Motor neuron (in vitro differentiated cells): ENCODE measurements around the gene FOXRED1. TPM values are rescaled to one million over a fixed set of nuclear protein-coding genes. Genes with fewer than 3 reads are reported as not detected.
A peak's percentile ranks its signal among the peaks of the same experiment; 100 is the strongest.

ENCODE experiments used
- ATAC-seq, 8 experiments: fragments of 200-7000 bp; cut with Tn5 transposase; replicated peaks in 6 of 8; 2 replicates each; pipeline ENCODE4 v1.8.0; 2021; ENCODE audit warnings: mild to moderate bottlenecking in 8 of 8, moderate library complexity in 8 of 8
- H3K27ac ChIP-seq, 2 donors: fragments of 250-450 bp; sonication (Bioruptor Pico); 2 replicates each; pipeline ENCODE4 v1.9.0; 2021; ENCODE audit warnings: antibody characterized with exemption in 2 of 2, mild to moderate bottlenecking in 2 of 2, moderate library complexity in 1 of 2
- H3K4me1 ChIP-seq, 2 donors: fragments of 250-450 bp; sonication (Bioruptor Pico); replicated peaks in 1 of 2; 2 replicates each; pipeline ENCODE4 v1.6.1; 2021; ENCODE audit warnings: antibody characterized with exemption in 2 of 2, mild to moderate bottlenecking in 2 of 2, moderate library complexity in 1 of 2
- H3K4me3 ChIP-seq, 5 donors: fragments of 250-450 bp; sonication (Bioruptor Pico); 2 replicates each; pipeline ENCODE4 v1.9.0; 2021; ENCODE audit warnings: antibody characterized with exemption in 5 of 5, mild to moderate bottlenecking in 5 of 5, moderate library complexity in 4 of 5
- WGBS, 10 experiments: fragments of 450-650 bp; shearing (Covaris generic); methylation state at CpG; one replicate each; pipeline ENCODE4 v1.0.0; 2022; 5-methylcytosine and 5-hydroxymethylcytosine counted together
- in situ Hi-C, 9 experiments: fragments of 400-800 bp; cut with MboI; loops; one replicate each; pipeline ENCODE4 v1.15.0; 2021; ENCODE audit warnings: low sequenced_read_pairs in 9 of 9, low pct_unique_long_range_greater_than_20kb in 2 of 9; ENCODE audit not compliant: unreplicated experiment in 9 of 9
- total RNA-seq, 8 experiments: library from RNA; unstranded; fragments of 300-600 nt; gene quantifications; 2 replicates each; pipeline versions ENCODE4 v1.2.3 to v1.2.4, GENCODE V29; 2022

Gene FOXRED1
- total RNA-seq, 8 experiments from 2014 or later: 15.4 to 43.9 (median 30.9) TPM

- 80 to 100% (median 95%) methylated on average over 1 to 9 of the region's 10 CpGs; no CpG with 5 or more reads in 1 of the 10 experiments for WGBS, 10 experiments
- in situ Hi-C loops: no loop called here
- no peak for ATAC-seq
- Histone ChIP-seq H3K4me1 (peaks cover 6 to 9% of the 10 kb centered on the region in 2 donors), H3K27ac (no peak overlapping the region), H3K4me3 (no peak overlapping the region)
These were observed 12.8 kb downstream of the FOXRED1 start for GRCh38 chr11:126281666-126282175.

- Histone ChIP-seq H3K27ac (no peak overlapping the region), H3K4me3 (peak overlapping the region; percentile 42 to 64 (median 52)), H3K4me1 (peaks cover 6 to 9% of the 10 kb centered on the region in 2 donors)
- 3 to 37% (median 18%) methylated on average over 5 to 11 of the region's 15 CpGs; no CpG with 5 or more reads in 7 of the 10 experiments for WGBS, 10 experiments
- in situ Hi-C loops: no loop called here
- ATAC-seq: peak; percentile 49 to 60 (median 57)
These were observed 13.4 kb downstream of the FOXRED1 start for GRCh38 chr11:126282361-126282735.

- 1 to 7% (median 4%) methylated on average over 3 to 23 of the region's 82 CpGs; no CpG with 5 or more reads in 6 of the 10 experiments for WGBS, 10 experiments
- peak; percentile 81 to 88 (median 84) for ATAC-seq
These were observed 14.0 kb downstream of the FOXRED1 start, which contains the start of gene TIRAP for GRCh38 chr11:126282736-126283591. TSS of gene TIRAP (plus strand) at chr11:126283093. CDS start at chr11:126290895, 7,802 bp downstream.

GRCh38 chr11:126284829-126285228, 15.9 kb downstream of the FOXRED1 start:
- in situ Hi-C loops: no loop called here
- WGBS, 10 experiments: 0 to 100% (median 66%) methylated on average over 1 to 6 of the region's 6 CpGs; no CpG with 5 or more reads in 1 of the 10 experiments
- no peak overlapping the region for H3K4me3 ChIP-seq
- ATAC-seq: peak in 6 of 8 experiments; percentile 14 to 39 (median 28)
- H3K4me1 ChIP-seq: peaks cover 6 to 9% of the 10 kb centered on the region in 2 donors
- H3K27ac ChIP-seq: no peak overlapping the region

More at GRCh38 chr11:126282736-126283591, 14.0 kb downstream of the FOXRED1 start, which contains the start of gene TIRAP:
- H3K4me1 ChIP-seq: peaks cover 6 to 9% of the 10 kb centered on the region in 2 donors
- H3K4me3 ChIP-seq: peak within 1 kb of the TSS; percentile 42 to 64 (median 52)
- peak within 1 kb of the TSS; percentile 69 to 78 for H3K27ac ChIP-seq
- in situ Hi-C loops: no loop called here

- in situ Hi-C loops: no loop called here
- no peak for ATAC-seq
- H3K4me3 ChIP-seq: no peak overlapping the region
- no peak overlapping the region for H3K27ac ChIP-seq
- peaks cover 3 to 6% of the 10 kb centered on the region in 2 donors for H3K4me1 ChIP-seq
- WGBS, 10 experiments: 84 to 100% (median 93%) methylated on average over 1 to 6 of the region's 6 CpGs; no CpG with 5 or more reads in 2 of the 10 experiments
These were observed 19.3 kb downstream of the FOXRED1 start for GRCh38 chr11:126288237-126288636.

GRCh38 chr11:126290887-126291286, 21.9 kb downstream of the FOXRED1 start:
- Histone ChIP-seq H3K27ac (no peak overlapping the region), H3K4me3 (no peak overlapping the region), H3K4me1 (no peaks in the 10 kb centered on the region)
- in situ Hi-C loops: no loop called here
- no peak for ATAC-seq
- WGBS, 10 experiments: 90 to 100% (median 97%) methylated on average over 1 to 7 of the region's 12 CpGs; no CpG with 5 or more reads in 4 of the 10 experiments

- WGBS, 10 experiments: 83 to 100% (median 96%) methylated on average over 1 to 4 of the region's 5 CpGs; no CpG with 5 or more reads in 3 of the 10 experiments
- no peak for ATAC-seq
- in situ Hi-C loops: no loop called here
- Histone ChIP-seq H3K4me3 (no peak overlapping the region), H3K27ac (no peak overlapping the region), H3K4me1 (no peaks in the 10 kb centered on the region)
These were observed 24.8 kb downstream of the FOXRED1 start for GRCh38 chr11:126293726-126294125.

GRCh38 chr11:126297004-126297403, 28.1 kb downstream of the FOXRED1 start:
- no peak overlapping the region for H3K4me3 ChIP-seq
- H3K27ac ChIP-seq: no peak overlapping the region
- no peak for ATAC-seq
- in situ Hi-C loops: no loop called here
- H3K4me1 ChIP-seq: no peaks in the 10 kb centered on the region
- WGBS, 10 experiments: 29 to 100% (median 83%) methylated on average over 1 to 2 of the region's 2 CpGs; no CpG with 5 or more reads in 1 of the 10 experiments

GRCh38 chr11:126303623-126304456, 34.9 kb downstream of the FOXRED1 start, which contains the start of gene DCPS:
TSS of gene DCPS (plus strand) at chr11:126304060. CDS start at chr11:126304081, 21 bp downstream.
- WGBS, 10 experiments: 0 to 9% (median 3%) methylated on average over 4 to 33 of the region's 61 CpGs
- in situ Hi-C loops: loop anchor here in 1 of 9 experiments (25.0 kb wide), 1 partner anchor 108 kb away; no protein-coding TSS in a partner anchor
- ATAC-seq: peak; percentile 87 to 97 (median 96)
- peak within 1 kb of the TSS; percentile 59 to 83 (median 74) for H3K4me3 ChIP-seq
- H3K4me1 ChIP-seq: peaks cover 5 to 10% of the 10 kb centered on the region in 2 donors
- peak within 1 kb of the TSS; percentile 93 to 94 for H3K27ac ChIP-seq

GRCh38 chr11:126304457-126305075, 35.6 kb downstream of the FOXRED1 start:
- H3K4me3 ChIP-seq: peak overlapping the region; percentile 59 to 83 (median 74)
- WGBS, 10 experiments: 0 to 88% (median 53%) methylated on average over 2 to 10 of the region's 12 CpGs; no CpG with 5 or more reads in 3 of the 10 experiments
- H3K27ac ChIP-seq: peak overlapping the region; percentile 93 to 94
- H3K4me1 ChIP-seq: peaks cover 5 to 10% of the 10 kb centered on the region in 2 donors
- in situ Hi-C loops: loop anchor here in 1 of 9 experiments (25.0 kb wide), 1 partner anchor 108 kb away; no protein-coding TSS in a partner anchor
- peak; percentile 17 to 46 (median 38) for ATAC-seq

GRCh38 chr11:126305699-126306098, 36.7 kb downstream of the FOXRED1 start:
- in situ Hi-C loops: loop anchor here in 1 of 9 experiments (25.0 kb wide), 1 partner anchor 107 kb away; no protein-coding TSS in a partner anchor
- no peak overlapping the region for H3K27ac ChIP-seq

GRCh38 chr11:126307706-126308105, 38.8 kb downstream of the FOXRED1 start:
- Histone ChIP-seq H3K4me3 (no peak overlapping the region), H3K27ac (no peak overlapping the region), H3K4me1 (peaks cover 8 to 10% of the 10 kb centered on the region in 2 donors)
- in situ Hi-C loops: loop anchor here in 1 of 9 experiments (25.0 kb wide), 1 partner anchor 105 kb away; no protein-coding TSS in a partner anchor
- 0 to 100% (median 40%) methylated on average over 1 to 5 of the region's 5 CpGs; no CpG with 5 or more reads in 2 of the 10 experiments for WGBS, 10 experiments
- ATAC-seq: no peak

More at GRCh38 chr11:126305699-126306098, 36.7 kb downstream of the FOXRED1 start:
- no peak for ATAC-seq
- WGBS, 10 experiments: 83 to 100% (median 100%) methylated on average over 1 to 4 of the region's 4 CpGs; no CpG with 5 or more reads in 1 of the 10 experiments
- Histone ChIP-seq H3K4me1 (peaks cover 8 to 10% of the 10 kb centered on the region in 2 donors), H3K4me3 (no peak overlapping the region)
